Psoas muscle (tissue), 8 donors: ENCODE data around the gene SMAD7. TPM values are rescaled to one million over a fixed set of nuclear protein-coding genes. Genes with fewer than 3 reads are reported as not detected.

Source experiments
- ATAC-seq, 4 donors: fragments of 200-7000 bp; cut with Tn5 transposase; one replicate each; pipeline ENCODE4 v1.9.1; 2020; ENCODE audit warnings: moderate library complexity in 3 of 4, mild to moderate bottlenecking in 2 of 4
- DNase-seq, 2 donors: peaks; one replicate each; pipeline ENCODE4 v3.0.0-alpha.2; 2020
- H3K27ac ChIP-seq: fragments of 200-600 bp; one replicate; pipeline ENCODE4 v1.8.0; 2022
- H3K27me3 ChIP-seq, 3 donors: fragments of 200-600 bp in 1 of 3; one replicate each; pipeline versions ENCODE4 v1.6.1 to v1.8.0; 2013 to 2022; ENCODE audit warnings: low read length in 2 of 3, mild to moderate bottlenecking in 2 of 3, moderate library complexity in 1 of 3; ENCODE audit not compliant: insufficient read depth in 3 of 3
- H3K36me3 ChIP-seq, 2 donors: fragments of 200-600 bp in 1 of 2; one replicate each; pipeline versions ENCODE4 v1.6.1 to v1.8.0; 2013 to 2022; ENCODE audit warnings: low read depth in 1 of 2, mild to moderate bottlenecking in 1 of 2, moderate library complexity in 1 of 2; ENCODE audit not compliant: insufficient read depth in 1 of 2
- H3K4me1 ChIP-seq: fragments of 200-600 bp; one replicate; pipeline ENCODE4 v1.8.0; 2022
- H3K4me3 ChIP-seq: fragments of 200-600 bp; one replicate; pipeline ENCODE4 v1.8.0; 2022; ENCODE audit warnings: mild to moderate bottlenecking
- H3K9me3 ChIP-seq: fragments of 200-600 bp; one replicate; pipeline ENCODE4 v1.8.0; 2022
- CTCF ChIP-seq: fragments of 200-600 bp; IDR thresholded peaks from one replicate; pipeline ENCODE4 v1.8.0; 2022; ENCODE audit warnings: antibody characterized with exemption
- WGBS, 3 donors: extraction: QIAGEN DNeasy Blood & Tissue Kit; methylation state at CpG; one replicate each; pipeline versions ENCODE4 v1.1.6 to v1.1.7; 2013; 5-methylcytosine and 5-hydroxymethylcytosine counted together
- intact Hi-C, 2 donors: fragments of 100-400 bp; cut with DNase I; formaldehyde crosslinking; loops; one replicate each; pipeline versions ENCODE4 v1.11.0 to v1.14.2; 2022
- polyA plus RNA-seq, 3 donors: library from polyadenylated mRNA; stranded (reverse); fragments of 200-250 nt; gene quantifications; one replicate each; pipeline ENCODE4 v1.2.3, GENCODE V29; 2013
- total RNA-seq, 4 donors: library from RNA; stranded (reverse); fragmentation: NEBNext Ultra II Directional in 2 of 4; extraction: Animal tissue kit (Norgen Biotek cat#: 25700) in 2 of 4; gene quantifications; one replicate each; pipeline versions ENCODE4 v1.2.1 to v1.2.4, GENCODE V29; 2021 to 2023
- donor health status: healthy with polysubstance abuse.
- donor health status: DM: no; HTN: no; CAD: no; lungs with moderate emphysema.
- donor health status: Bipolar disorder and iron deficiency.
- donor health status: healthy.
- donor health status: DM: yes; HTN: yes; CAD: no.
- donor health status: DM: no; HTN: no; CAD: no.
- donor health status: DM: no; HTN: no; CAD: no.
- donor health status: DM: yes; HTN: yes; CAD: no.

SMAD7 gene
- total and polyA plus RNA-seq, 7 donors: 5.4 to 14.7 (median 8.4) TPM

DNA sequence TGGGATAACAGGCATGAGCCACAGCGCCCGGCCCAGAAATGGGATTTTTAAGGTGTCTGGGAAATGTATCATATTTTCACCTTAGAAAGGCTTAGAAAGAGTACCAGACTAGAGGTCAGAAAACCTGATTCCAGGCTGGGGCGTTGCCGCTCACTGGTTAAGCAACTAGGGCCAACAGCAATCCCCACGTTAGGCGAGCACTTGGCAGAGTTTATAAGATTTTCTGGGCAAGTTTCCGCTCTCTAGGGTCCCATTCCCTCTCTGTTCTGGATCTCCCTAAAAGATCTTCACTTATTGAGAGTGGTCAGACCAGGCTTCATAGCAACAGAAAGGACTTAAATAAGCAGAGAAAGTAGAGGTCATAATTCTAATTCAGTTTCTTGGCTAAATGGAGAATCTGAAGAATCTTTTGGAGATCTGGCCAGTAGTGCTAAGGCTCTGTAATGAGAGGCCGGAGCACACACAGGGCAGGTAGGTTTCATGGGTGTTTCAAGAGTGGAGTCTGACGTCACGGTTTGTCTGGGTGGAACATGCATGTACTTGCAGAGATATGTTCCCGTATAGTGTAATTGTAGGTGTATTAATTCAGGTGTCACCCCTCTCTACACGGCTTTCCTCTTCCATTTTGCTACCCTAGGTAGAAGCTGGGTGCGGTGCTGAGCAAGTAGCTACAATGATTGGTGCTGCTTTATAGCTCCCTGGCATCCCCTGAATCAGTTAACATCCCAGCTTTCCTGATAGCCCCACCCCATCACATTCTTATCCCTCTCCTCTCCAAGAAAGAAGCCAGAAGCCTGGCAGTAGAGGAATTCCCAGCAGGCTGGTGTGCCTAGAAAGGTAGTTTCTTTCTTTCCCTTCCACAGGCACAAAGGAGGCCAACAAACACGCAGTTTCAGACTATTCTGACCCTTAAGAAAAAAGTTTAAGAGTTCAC lies 4.4 kb upstream of the SMAD7 start:
- Histone ChIP-seq H3K27ac (peak overlapping the region; percentile 90), H3K4me1 (peaks cover 31% of the 10 kb centered on the region), H3K4me3 (no peak overlapping the region), H3K9me3 (no peaks in the 10 kb centered on the region), H3K36me3 (no peaks in the 10 kb centered on the region), H3K27me3 (no peaks in the 10 kb centered on the region)
- TF ChIP-seq CTCF: no peak
- ATAC-seq: no peak
- peak; percentile 65 to 71 for DNase-seq
- WGBS, 3 donors: 73 to 79% (median 77%) methylated on average over 14 of the region's 14 CpGs
- intact Hi-C loops: loop anchor here (2.0 to 10.0 kb wide), 2 partner anchors 278 to 280 kb away; no protein-coding TSS in a partner anchor

DNA sequence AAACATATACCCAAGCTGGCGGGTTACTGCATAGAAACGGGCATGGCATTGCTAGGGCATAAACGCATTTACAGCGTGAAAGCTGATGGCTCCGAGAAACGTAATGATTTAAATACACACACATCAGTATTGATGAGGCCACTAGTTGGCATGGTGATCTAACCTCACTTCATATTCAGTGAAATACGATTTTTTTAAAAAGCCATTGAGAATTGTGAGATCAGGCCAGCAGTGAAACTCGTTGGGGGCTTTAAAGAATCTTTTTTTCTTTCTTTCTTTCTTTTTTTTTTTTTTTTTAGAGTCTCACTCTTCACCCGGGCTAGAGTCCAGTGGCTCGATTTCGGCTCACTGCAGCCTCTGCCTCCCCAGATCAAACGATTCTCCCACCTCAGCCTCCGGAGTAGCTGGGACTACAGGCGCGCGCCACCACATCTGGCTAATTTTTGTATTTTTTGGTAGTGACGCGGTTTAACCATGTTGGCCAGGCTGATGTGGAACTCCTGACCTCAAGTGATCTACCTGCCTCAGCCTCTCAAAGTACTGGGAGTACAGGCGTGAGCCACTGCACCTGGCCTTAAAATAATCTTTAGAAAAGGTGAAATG lies 2.4 kb upstream of the SMAD7 start:
- no peaks in the 10 kb centered on the region for H3K27me3 ChIP-seq
- intact Hi-C loops: loop anchor here in 1 of 2 donors (10.0 kb wide), 1 partner anchor 278 kb away; no protein-coding TSS in a partner anchor
- no peak for ATAC-seq
- WGBS, 3 donors: 58 to 68% (median 58%) methylated on average over 19 of the region's 19 CpGs
- peak overlapping the region; percentile 99 for H3K27ac ChIP-seq
- peaks cover 33% of the 10 kb centered on the region for H3K4me1 ChIP-seq
- no peak for DNase-seq
- no peak for TF ChIP-seq CTCF
- H3K4me3 ChIP-seq: peak overlapping the region; percentile 79
- no peaks in the 10 kb centered on the region for H3K36me3 ChIP-seq
- H3K9me3 ChIP-seq: no peaks in the 10 kb centered on the region

DNA sequence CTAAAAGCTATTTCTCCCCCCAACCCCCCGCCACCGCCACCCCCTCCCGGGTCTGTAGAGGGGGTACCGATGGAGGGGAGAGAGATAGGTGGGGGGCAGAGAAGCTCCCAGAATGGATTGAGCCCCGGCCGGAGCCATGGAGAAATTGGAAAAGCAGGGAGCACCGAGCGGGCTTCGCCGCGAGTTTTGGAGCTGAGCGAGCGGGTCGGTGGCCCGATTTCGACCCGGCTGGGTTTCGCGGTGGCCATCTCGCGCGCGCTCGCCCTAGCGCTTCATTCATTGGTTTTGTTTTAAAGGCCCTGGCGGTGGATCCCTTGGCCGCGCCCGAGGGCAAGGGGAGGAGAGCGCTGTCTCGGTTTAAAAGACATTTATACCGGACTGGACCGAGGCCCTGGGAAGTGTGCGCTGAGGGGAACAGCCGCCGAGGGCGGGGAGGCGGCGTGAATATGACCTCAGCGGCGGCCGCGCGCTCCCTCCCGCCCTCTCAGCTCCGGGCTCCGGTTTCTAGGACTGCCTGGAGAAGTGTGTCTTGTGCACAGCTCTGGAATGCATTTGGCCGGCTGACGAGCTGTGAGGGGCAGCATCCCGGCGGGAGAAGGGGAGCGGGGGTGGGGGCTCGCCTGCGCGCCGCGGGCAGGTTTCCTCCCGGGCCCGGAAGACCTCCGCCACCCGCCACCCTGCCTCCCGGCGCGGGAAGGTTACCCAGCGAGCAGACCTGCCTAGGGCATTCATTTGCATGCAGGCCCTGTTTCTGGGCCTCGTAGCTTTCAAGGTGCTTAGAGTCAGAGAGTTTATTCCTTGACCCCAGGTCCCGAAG lies 1.7 kb upstream of the SMAD7 start:
- H3K27me3 ChIP-seq: no peaks in the 10 kb centered on the region
- peaks cover 38% of the 10 kb centered on the region for H3K4me1 ChIP-seq
- intact Hi-C loops: loop anchor here in 1 of 2 donors (10.0 kb wide), 1 partner anchor 278 kb away; no protein-coding TSS in a partner anchor
- no peaks in the 10 kb centered on the region for H3K9me3 ChIP-seq
- peak overlapping the region; percentile 99 for H3K27ac ChIP-seq
- ATAC-seq (peak; percentile 71 to 79 (median 76)), DNase-seq (peak; percentile 85 to 90)
- H3K4me3 ChIP-seq: peak overlapping the region; percentile 79
- H3K36me3 ChIP-seq: no peaks in the 10 kb centered on the region
- no peak for TF ChIP-seq CTCF
- WGBS, 3 donors: 0 to 1% (median 0%) methylated on average over 58 to 67 of the region's 67 CpGs

DNA sequence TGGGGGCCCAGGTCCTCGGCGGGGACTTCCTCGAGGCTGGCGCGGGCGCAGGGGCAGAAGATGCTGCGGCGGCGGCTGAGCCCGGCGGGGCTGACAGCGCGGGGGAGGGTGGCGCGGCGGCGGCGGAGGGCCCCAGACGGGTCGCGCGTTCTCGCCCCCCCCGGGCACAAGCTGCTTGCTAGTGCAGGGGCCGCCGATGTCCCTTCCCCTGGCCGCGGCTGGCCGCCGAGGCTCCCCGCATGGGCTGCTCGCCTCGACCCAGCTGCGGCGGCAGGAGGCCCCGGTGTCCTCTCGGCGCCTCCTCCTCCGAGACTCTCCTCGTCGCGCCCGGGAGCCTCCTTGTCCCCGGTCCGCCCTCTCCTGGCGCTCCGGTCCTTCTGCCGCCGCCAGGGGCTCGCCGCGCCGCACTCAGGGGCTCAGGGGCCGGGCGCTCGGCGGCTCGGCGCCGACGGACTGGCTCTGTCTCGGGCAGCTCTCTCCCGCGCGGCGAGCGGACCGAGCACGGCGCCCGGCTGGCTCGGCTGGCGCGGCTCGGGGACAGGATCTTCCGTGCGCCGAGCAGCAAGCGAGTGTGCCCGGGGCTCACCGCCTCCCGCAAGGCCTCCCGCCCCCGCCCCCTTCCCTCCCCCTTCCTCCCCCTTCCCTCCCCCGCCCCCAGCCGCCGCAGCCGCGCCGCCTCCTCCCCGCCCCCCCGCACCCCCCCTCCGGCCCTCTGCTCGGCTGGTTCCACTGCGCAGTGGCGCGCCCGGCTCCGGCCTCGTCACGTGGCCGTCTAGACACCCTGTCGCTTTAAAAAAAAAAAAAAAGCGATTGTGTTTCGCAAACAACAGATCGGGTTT lies 902 bp upstream of the SMAD7 start:
- 0 to 1% (median 0%) methylated on average over 44 to 102 of the region's 106 CpGs for WGBS, 3 donors
- Histone ChIP-seq H3K4me3 (peak overlapping the region; percentile 79), H3K9me3 (no peaks in the 10 kb centered on the region), H3K27ac (peak overlapping the region; percentile 99), H3K36me3 (no peaks in the 10 kb centered on the region), H3K27me3 (no peaks in the 10 kb centered on the region), H3K4me1 (peaks cover 42% of the 10 kb centered on the region)
- TF ChIP-seq CTCF: peak; percentile 40
- peak; percentile 69 to 77 (median 74) for ATAC-seq
- intact Hi-C loops: loop anchor here in 1 of 2 donors (10.0 kb wide), 1 partner anchor 277 kb away; no protein-coding TSS in a partner anchor
- peak; percentile 92 to 94 for DNase-seq
